Parathyroid adenoma (tissue), 2 donors: ENCODE results near the gene WIPF3.

ENCODE experiments used
- H2AFZ ChIP-seq: fragments of 300-600 bp; sonication (generic); one replicate; pipeline ENCODE4 v1.7.0; 2017; ENCODE audit warnings: antibody characterized with exemption, mild to moderate bottlenecking
- H3K27ac ChIP-seq: fragments of 300-600 bp; sonication (generic); one replicate; pipeline ENCODE4 v1.7.0; 2017
- H3K27me3 ChIP-seq: fragments of 300-600 bp; sonication (generic); one replicate; pipeline ENCODE4 v1.7.0; 2017; ENCODE audit warnings: low read length; ENCODE audit not compliant: control insufficient read depth, insufficient read depth
- H3K36me3 ChIP-seq: fragments of 300-600 bp; sonication (generic); one replicate; pipeline ENCODE4 v1.7.0; 2017; ENCODE audit warnings: low read length; ENCODE audit not compliant: control insufficient read depth, insufficient read depth
- H3K4me1 ChIP-seq: fragments of 300-600 bp; sonication (generic); one replicate; pipeline ENCODE4 v1.7.0; 2017; ENCODE audit warnings: control low read depth
- H3K4me2 ChIP-seq: fragments of 300-600 bp; sonication (generic); one replicate; pipeline ENCODE4 v1.7.0; 2017; ENCODE audit warnings: low read length
- H3K4me3 ChIP-seq: fragments of 300-600 bp; sonication (generic); one replicate; pipeline ENCODE4 v1.7.0; 2017; ENCODE audit warnings: low read depth, low read length
- H3K79me2 ChIP-seq: fragments of 300-600 bp; sonication (generic); one replicate; pipeline ENCODE4 v1.7.0; 2017; ENCODE audit warnings: control low read depth
- H3K9ac ChIP-seq: fragments of 300-600 bp; sonication (generic); one replicate; pipeline ENCODE4 v1.7.0; 2017; ENCODE audit warnings: mild to moderate bottlenecking
- H3K9me3 ChIP-seq: fragments of 300-600 bp; sonication (generic); one replicate; pipeline ENCODE4 v1.7.0; 2017; ENCODE audit warnings: low read length; ENCODE audit not compliant: control insufficient read depth
- CTCF ChIP-seq: fragments of 300-600 bp; sonication (generic); IDR thresholded peaks from one replicate; pipeline ENCODE4 v1.7.0; 2017; ENCODE audit warnings: antibody characterized with exemption, mild to moderate bottlenecking
- donor health status: primary hyperparathyroidism.

Gene WIPF3

GRCh38 chr7:29878081-29878688, 71.9 kb downstream of the WIPF3 start:
- Histone ChIP-seq H3K4me2 (no peak overlapping the region), H3K79me2 (no peaks in the 10 kb centered on the region), H3K4me1 (no peaks in the 10 kb centered on the region), H3K9me3 (no peaks in the 10 kb centered on the region), H3K36me3 (no peaks in the 10 kb centered on the region), H3K9ac (no peak overlapping the region), H3K27me3 (no peaks in the 10 kb centered on the region), H3K4me3 (no peak overlapping the region), H3K27ac (no peak overlapping the region), H2AFZ (no peak overlapping the region)
- peak; percentile 91 for TF ChIP-seq CTCF

GRCh38 chr7:29879609-29880008, 73.3 kb downstream of the WIPF3 start:
- no peaks in the 10 kb centered on the region for H3K36me3 ChIP-seq
- no peak overlapping the region for H3K27ac ChIP-seq
- TF ChIP-seq CTCF: no peak
- no peaks in the 10 kb centered on the region for H3K79me2 ChIP-seq
- no peaks in the 10 kb centered on the region for H3K9me3 ChIP-seq
- peaks cover 1% of the 10 kb centered on the region for H3K4me1 ChIP-seq
- H3K27me3 ChIP-seq: no peaks in the 10 kb centered on the region
- H3K9ac ChIP-seq: no peak overlapping the region
- no peak overlapping the region for H3K4me2 ChIP-seq
- H3K4me3 ChIP-seq: no peak overlapping the region
- no peak overlapping the region for H2AFZ ChIP-seq

- no peak overlapping the region for H3K9ac ChIP-seq
- no peak overlapping the region for H3K4me2 ChIP-seq
- H3K27ac ChIP-seq: no peak overlapping the region
- no peaks in the 10 kb centered on the region for H3K27me3 ChIP-seq
- peaks cover 12% of the 10 kb centered on the region for H3K4me1 ChIP-seq
- H3K4me3 ChIP-seq: no peak overlapping the region
- H3K9me3 ChIP-seq: no peaks in the 10 kb centered on the region
- no peak overlapping the region for H2AFZ ChIP-seq
- TF ChIP-seq CTCF: no peak
- H3K36me3 ChIP-seq: no peaks in the 10 kb centered on the region
- no peaks in the 10 kb centered on the region for H3K79me2 ChIP-seq
These were observed 75.4 kb downstream of the WIPF3 start for GRCh38 chr7:29881724-29882123.

- Histone ChIP-seq H3K27ac (no peak overlapping the region), H3K4me2 (no peak overlapping the region), H3K36me3 (no peaks in the 10 kb centered on the region), H3K79me2 (no peaks in the 10 kb centered on the region), H2AFZ (no peak overlapping the region), H3K27me3 (no peaks in the 10 kb centered on the region), H3K4me1 (peaks cover 12% of the 10 kb centered on the region), H3K9ac (no peak overlapping the region), H3K4me3 (no peak overlapping the region), H3K9me3 (no peaks in the 10 kb centered on the region)
- no peak for TF ChIP-seq CTCF
These were observed 76.2 kb downstream of the WIPF3 start for GRCh38 chr7:29882481-29882880.
